Activated CD4-positive, CD25-positive, alpha-beta regulatory T cell treated with anti-CD3 and anti-CD28 coated beads, Interleukin-2, amount 50 U/mL, for 72 hours (primary cell): ENCODE measurements around the gene MTARC2.
"Not testable (repeated sequence)": the region's sequence is repeated elsewhere in the genome, so short reads cannot be mapped to it uniquely, and the experiment has no call there.

Experiments used
- DNase-seq: peaks from one replicate; pipeline ENCODE4 v3.0.0; 2021

The MTARC2 gene

GRCh38 chr1:220733086-220733601, 15.0 kb upstream of the MTARC2 start:
- peak; percentile 62 for DNase-seq

- DNase-seq, result no peak
Measured at GRCh38 chr1:220734571-220735326, 13.4 kb upstream of the MTARC2 start.

GRCh38 chr1:220736283-220736682, 11.8 kb upstream of the MTARC2 start:
- DNase-seq, result not testable (repeated sequence)

GRCh38 chr1:220741349-220741748, 6.8 kb upstream of the MTARC2 start:
- DNase-seq, result no peak

- no peak for DNase-seq
Measured at GRCh38 chr1:220741825-220742224, 6.3 kb upstream of the MTARC2 start.

GRCh38 chr1:220742520-220742919, 5.6 kb upstream of the MTARC2 start:
- no peak for DNase-seq

GRCh38 chr1:220746851-220747250, 1.3 kb upstream of the MTARC2 start:
- no peak for DNase-seq

- DNase-seq, result no peak
Measured at GRCh38 chr1:220747437-220748088, 559 bp upstream of the MTARC2 start.

GRCh38 chr1:220748936-220749335, 814 bp downstream of the MTARC2 start:
- DNase-seq, result no peak

GRCh38 chr1:220750131-220750515, 2.0 kb downstream of the MTARC2 start:
- no peak for DNase-seq

- DNase-seq, result no peak
Measured at GRCh38 chr1:220751111-220751510, 3.0 kb downstream of the MTARC2 start.

GRCh38 chr1:220754212-220754917, 6.2 kb downstream of the MTARC2 start:
- no peak for DNase-seq

- DNase-seq, result no peak
Measured at GRCh38 chr1:220754918-220755295, 6.8 kb downstream of the MTARC2 start.

GRCh38 chr1:220755309-220755708, 7.2 kb downstream of the MTARC2 start:
- no peak for DNase-seq

GRCh38 chr1:220757441-220757840, 9.3 kb downstream of the MTARC2 start:
- no peak for DNase-seq

- DNase-seq, result no peak
Measured at GRCh38 chr1:220759147-220759546, 11.0 kb downstream of the MTARC2 start.

GRCh38 chr1:220761688-220762427, 13.7 kb downstream of the MTARC2 start:
- DNase-seq, result no peak

- DNase-seq, result no peak
Measured at GRCh38 chr1:220764757-220765156, 16.6 kb downstream of the MTARC2 start.

GRCh38 chr1:220767312-220768125, 19.4 kb downstream of the MTARC2 start:
- no peak for DNase-seq

GRCh38 chr1:220768126-220768601, 20.0 kb downstream of the MTARC2 start:
- DNase-seq, result no peak

GRCh38 chr1:220769205-220769604, 21.1 kb downstream of the MTARC2 start:
- no peak for DNase-seq
